ENCODE results near the gene HYDIN.
"Not testable (repeated sequence)": the region's sequence is repeated elsewhere in the genome, so short reads cannot be mapped to it uniquely, and the experiment has no call there.

HYDIN gene

DNA sequence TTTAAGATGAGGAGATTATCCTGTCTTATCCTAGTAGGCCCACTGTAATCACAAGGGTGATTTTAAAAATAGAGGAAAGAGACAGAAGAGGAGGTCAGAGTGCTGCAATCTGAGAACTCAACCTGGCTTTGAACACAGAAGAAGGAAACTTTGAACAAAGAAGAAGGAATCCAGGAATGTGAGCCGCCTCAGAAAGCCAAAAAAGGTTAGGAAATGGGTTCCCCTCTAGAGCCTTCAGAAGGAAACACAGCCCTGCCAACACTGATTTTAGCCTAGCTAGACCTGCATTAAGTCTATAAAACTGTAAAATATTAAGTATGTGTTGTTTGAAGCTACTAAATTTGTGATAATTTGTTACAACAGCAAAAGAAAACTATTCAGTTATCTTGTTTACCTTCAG lies 149.7 kb downstream of the HYDIN start:
- not testable (repeated sequence) for DNase-seq

GRCh38 chr16:71080262-71080661 lies 150.3 kb downstream of the HYDIN start:
- DNase-seq, result not testable (repeated sequence)

DNA sequence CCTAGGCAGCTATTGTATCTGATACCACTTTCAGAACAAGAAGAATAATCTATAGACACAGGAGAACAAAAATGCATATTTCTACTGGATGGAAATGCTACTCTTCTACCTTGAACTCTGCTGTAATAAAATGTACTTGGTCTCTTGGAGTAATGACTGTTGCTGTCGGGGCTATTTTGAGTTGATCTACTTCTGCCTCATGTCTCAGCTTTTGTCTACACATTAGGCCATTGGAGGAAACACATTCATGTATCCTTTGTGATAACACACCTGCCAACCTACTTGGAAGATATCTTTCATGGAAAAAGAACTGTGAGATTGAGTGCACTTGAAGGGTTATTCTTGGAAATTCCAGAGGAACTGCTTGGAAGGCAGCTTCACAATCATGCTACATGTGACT lies 159.9 kb downstream of the HYDIN start:
- not testable (repeated sequence) for DNase-seq

- not testable (repeated sequence) for DNase-seq
Measured at GRCh38 chr16:71069842-71070241, 160.7 kb downstream of the HYDIN start.

GRCh38 chr16:71053897-71054609 lies 176.5 kb downstream of the HYDIN start:
- DNase-seq, result not testable (repeated sequence)

DNA sequence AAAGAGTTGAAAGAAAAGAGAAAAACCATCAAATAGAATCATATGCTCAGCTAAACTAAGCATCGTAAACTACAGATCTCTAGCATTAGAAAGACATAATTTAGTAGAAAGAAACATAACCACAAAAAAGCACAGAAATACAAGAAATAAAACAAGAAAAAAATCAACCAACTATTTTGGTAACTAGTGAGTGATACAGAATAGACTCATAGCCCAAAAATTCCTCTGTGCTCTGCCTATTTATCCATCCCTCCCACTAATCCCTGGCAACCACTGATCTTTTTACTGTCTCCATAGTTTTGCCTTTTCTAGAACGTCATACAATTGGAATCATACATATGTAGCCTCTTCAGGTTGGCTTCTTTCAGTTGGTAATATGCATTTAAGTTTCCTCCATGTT lies 180.2 kb downstream of the HYDIN start:
- DNase-seq, result not testable (repeated sequence)

DNA sequence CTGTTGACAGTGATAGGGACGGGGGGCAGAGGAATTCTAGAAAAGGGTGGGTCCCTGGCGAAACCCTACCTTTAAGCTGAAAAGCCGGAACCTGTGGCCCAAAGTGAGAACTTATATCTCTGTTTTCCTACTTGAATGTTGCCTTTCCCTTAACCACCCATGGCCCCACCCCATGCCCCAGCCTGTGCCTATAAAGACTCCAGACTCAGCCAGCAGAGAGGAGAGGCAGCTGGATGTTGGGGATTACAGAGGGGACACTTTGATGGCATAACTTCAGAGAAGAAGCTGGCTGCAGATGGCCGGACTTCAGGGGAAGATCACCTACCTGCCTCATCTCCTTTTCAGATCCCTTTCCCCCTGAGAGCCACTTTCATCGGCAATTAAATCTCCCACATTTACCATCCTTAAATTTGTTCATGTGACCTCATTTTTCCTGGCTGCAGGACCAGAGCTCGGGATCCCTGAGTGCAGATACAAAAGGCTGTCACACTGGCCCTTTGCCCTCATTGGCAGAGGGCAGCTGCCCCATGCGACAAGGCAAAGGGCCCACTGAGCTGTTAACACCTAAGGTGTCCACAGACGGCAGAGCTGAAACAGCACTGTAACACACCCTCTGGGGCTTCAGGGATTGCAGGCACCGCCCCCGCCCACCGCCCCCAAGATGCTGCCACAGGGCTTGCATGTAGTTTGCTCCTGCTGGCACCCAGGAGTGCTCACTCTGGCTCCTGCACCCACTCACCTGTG lies 191.0 kb downstream of the HYDIN start:
- DNase-seq, result not testable (repeated sequence)

- not testable (repeated sequence) for DNase-seq
Measured at GRCh38 chr16:71038421-71038820, 192.1 kb downstream of the HYDIN start.

GRCh38 chr16:71037987-71038386 lies 192.5 kb downstream of the HYDIN start:
- DNase-seq, result not testable (repeated sequence)

DNA sequence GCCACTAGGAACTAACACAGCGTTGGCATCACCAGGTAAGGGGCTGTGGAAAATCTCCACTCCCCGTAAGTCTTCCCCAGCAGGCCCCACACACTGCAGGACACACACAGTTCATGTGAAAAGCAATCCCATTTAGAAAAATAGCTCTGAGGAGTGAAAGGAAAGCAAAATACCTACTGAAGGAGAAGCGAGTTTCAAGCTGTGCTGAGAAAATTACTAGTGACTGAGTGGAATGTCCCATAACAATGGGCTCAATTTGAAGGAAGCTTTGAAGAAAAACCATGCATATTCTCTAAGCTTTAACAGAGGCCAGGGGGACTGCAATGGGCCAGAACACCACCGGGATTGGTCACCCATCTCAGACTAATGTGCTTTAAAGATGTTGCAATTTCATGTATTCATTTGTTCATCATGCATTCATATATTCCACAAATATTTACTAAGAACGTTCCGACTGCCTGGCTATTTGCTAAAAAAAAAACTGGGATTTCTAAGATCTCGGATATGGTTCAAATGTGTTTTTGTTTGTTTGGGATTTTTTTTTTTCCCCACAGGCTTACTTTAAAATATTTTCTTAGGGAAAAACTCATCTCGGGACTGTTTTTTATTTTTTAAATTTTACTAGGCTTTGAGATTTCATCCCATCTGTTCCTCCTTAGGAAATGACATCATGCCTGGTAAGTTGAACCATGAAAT lies 202.3 kb downstream of the HYDIN start:
- DNase-seq, result not testable (repeated sequence)

DNA sequence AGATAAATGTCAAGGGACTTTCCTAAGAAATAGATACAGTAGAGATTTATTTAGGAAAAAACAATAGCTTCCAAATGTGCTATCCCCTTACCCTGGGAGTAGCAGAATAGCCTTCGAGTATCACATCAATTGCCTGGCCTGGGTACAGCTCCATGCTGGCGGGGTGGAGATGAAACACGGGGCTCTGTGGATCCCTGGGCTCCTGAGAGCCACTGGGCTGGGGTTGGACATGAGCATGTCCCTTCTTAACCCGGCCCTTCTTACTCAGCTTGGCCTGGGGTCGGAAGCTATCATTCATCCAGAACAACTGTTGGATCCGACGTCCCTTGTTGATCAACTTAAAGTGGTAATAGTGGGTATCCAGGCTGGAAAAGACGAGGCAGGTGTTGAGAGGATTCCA lies 203.0 kb downstream of the HYDIN start:
- DNase-seq, result not testable (repeated sequence)

- not testable (repeated sequence) for DNase-seq
Measured at GRCh38 chr16:71023851-71024439, 206.6 kb downstream of the HYDIN start.

DNA sequence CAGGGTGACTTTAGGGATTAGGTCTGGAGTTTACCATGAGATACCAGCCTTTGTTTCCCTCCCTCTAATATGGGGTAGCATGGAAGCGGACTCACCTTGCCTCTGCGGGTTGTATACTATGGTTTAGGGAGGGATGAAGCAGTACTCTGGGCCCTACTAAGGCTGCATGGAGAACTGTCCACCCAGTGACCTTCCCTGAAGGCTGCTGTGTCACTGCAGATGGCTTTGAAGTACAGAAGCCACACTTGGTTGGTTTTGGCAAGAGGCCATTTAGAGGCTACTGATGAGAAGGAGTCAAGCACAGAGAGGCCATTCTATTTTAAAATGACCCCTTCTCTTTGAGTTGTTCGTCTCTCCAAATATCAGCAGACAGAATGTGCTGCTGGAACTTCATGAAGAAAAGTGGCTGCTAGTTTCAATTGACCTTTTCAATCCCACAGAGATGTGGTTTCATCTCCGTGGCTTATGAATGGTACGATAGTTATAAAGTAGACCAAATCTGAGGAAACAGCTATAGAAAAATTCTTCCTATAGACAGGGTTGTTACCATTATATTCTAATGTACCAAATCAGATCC lies 208.5 kb downstream of the HYDIN start:
- not testable (repeated sequence) for DNase-seq

DNA sequence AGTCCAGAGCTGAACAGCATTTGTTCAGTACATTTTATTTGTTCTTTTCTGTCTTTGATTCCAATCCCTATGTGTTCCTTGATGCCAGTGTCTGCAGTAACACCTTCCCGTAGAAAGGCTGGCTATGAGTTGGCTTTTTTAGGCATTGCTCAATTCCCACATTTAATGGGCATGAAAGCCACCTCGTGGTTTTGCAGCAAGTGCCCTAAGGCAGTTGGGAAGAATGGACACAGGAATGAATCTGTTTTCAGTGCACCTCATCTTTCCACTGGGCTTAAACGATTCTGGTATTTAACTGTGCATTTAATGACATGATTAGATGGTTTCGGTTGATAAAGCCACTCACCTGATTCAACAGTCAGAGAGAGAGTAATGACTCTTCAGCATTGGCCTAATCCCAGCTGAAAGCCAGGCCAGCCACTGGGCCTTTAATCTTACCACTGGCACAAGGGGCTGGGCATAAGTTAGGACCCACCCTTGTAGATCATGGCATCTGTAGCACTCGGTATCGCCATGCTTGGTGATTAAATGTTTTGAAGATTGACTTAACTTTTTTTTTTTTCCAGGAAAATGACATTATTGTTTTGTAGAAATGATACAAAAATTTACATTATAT lies 211.3 kb downstream of the HYDIN start:
- not testable (repeated sequence) for DNase-seq

- DNase-seq, result not testable (repeated sequence)
Measured at GRCh38 chr16:71015419-71015818, 215.1 kb downstream of the HYDIN start.

GRCh38 chr16:71009440-71010223 lies 220.9 kb downstream of the HYDIN start:
- DNase-seq, result not testable (repeated sequence)

GRCh38 chr16:71006516-71006915 lies 224.0 kb downstream of the HYDIN start:
- DNase-seq, result not testable (repeated sequence)

DNA sequence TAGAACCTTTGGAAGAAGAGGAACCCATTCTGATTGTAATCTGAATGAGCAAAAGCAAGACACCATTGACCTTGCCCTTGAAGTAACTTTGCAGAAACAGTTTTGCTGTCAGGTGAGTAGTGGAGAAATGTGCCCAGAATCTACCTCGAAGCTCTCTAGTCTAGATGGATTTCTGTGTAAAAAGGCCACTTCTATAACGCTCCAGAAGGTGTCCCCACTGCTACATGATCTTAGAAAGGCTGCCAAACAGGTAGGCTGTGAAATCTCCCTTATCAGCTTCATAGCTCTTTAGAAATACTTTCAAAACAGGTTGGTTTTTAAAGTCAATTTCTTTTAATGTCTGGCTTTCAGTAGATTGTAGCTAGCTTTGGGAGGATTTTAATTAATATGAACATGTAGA lies 230.8 kb downstream of the HYDIN start:
- not testable (repeated sequence) for DNase-seq

- not testable (repeated sequence) for DNase-seq
Measured at GRCh38 chr16:70995799-70996198, 234.7 kb downstream of the HYDIN start.

DNA sequence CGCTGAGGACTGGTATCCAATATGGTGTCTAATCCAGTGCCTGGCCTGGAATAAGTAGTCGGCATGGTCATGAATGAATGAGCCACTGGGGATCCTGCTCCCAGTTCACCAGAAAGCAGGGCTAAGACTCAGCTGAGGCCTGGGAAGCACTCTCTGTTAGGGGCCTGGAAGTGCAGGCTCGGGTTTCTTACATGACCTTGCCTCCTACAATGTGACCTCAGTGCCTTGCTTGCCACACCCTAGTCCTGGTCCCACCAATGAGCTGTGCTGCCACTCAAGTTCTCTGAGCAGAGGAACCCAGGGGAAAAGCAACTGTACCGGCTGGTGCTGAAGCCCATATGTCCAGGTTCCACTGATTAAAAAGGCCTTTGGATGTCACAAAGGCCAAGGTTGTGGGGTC lies 238.0 kb downstream of the HYDIN start:
- DNase-seq, result not testable (repeated sequence)

GRCh38 chr16:70987019-70987715 lies 243.4 kb downstream of the HYDIN start:
- not testable (repeated sequence) for DNase-seq

All from GOT3 (cell line).